Liver (tissue), 9 donors: ENCODE results near the gene CPNE5. TPM values are rescaled to one million over a fixed set of nuclear protein-coding genes. Genes with fewer than 3 reads are reported as not detected.

Experiments used
- DNase-seq: peaks from one replicate; pipeline ENCODE4 v3.0.0-alpha.2; 2017; ENCODE audit warnings: low spot score
- H3K27ac ChIP-seq, 2 donors: one replicate each; pipeline ENCODE4 v1.7.0; 2013; ENCODE audit warnings: inconsistent platforms in 2 of 2, low read length in 2 of 2, control low read depth in 1 of 2, low read depth in 1 of 2, mild to moderate bottlenecking in 1 of 2
- H3K27me3 ChIP-seq, 4 donors: one replicate each; pipeline versions ENCODE4 v1.6.1 to v1.7.0; 2013; ENCODE audit warnings: low read length in 3 of 4, inconsistent platforms in 1 of 4, mild to moderate bottlenecking in 1 of 4, moderate library complexity in 1 of 4; ENCODE audit not compliant: control insufficient read depth in 4 of 4, insufficient read depth in 4 of 4
- H3K36me3 ChIP-seq, 4 donors: one replicate each; pipeline versions ENCODE4 v1.6.1 to v1.7.0; 2013; ENCODE audit warnings: low read length in 3 of 4, mild to moderate bottlenecking in 3 of 4, low read depth in 1 of 4, moderate library complexity in 1 of 4; ENCODE audit not compliant: control insufficient read depth in 4 of 4, insufficient read depth in 3 of 4
- H3K4me1 ChIP-seq, 4 donors: one replicate each; pipeline versions ENCODE4 v1.6.1 to v1.7.0; 2013; ENCODE audit warnings: low read length in 3 of 4, mild to moderate bottlenecking in 3 of 4, moderate library complexity in 1 of 4; ENCODE audit not compliant: control insufficient read depth in 4 of 4, insufficient read depth in 4 of 4
- H3K4me3 ChIP-seq, 3 donors: one replicate each; pipeline versions ENCODE4 v1.6.1 to v1.7.0; 2013; ENCODE audit warnings: low read length in 3 of 3, control low read depth in 1 of 3, low read depth in 1 of 3, mild to moderate bottlenecking in 1 of 3
- H3K9ac ChIP-seq, 2 donors: one replicate each; pipeline ENCODE4 v1.7.0; 2013; ENCODE audit warnings: low read length in 2 of 2, mild to moderate bottlenecking in 2 of 2, moderate library complexity in 2 of 2, control low read depth in 1 of 2, low read depth in 1 of 2
- H3K9me3 ChIP-seq, 4 donors: one replicate each; pipeline versions ENCODE4 v1.6.1 to v1.7.0; 2013; ENCODE audit warnings: low read length in 3 of 4; ENCODE audit not compliant: control insufficient read depth in 4 of 4
- EGR1 ChIP-seq, 2 donors: IDR thresholded peaks; 2 replicates each; pipeline ENCODE4 v1.6.1; 2016 to 2018; ENCODE audit warnings: antibody characterized with exemption in 2 of 2, low read depth in 2 of 2
- FOXA1 ChIP-seq: IDR thresholded peaks from 2 replicates; pipeline ENCODE4 v1.6.1; 2016; ENCODE audit warnings: antibody characterized with exemption
- FOXA2 ChIP-seq: IDR thresholded peaks from 2 replicates; pipeline ENCODE4 v1.6.1; 2016; ENCODE audit warnings: antibody characterized with exemption
- GABPA ChIP-seq, 2 donors: IDR thresholded peaks in 1 of 2; conservative IDR thresholded peaks in 1 of 2; 2 replicates each; pipeline ENCODE4 v1.6.1; 2016; ENCODE audit warnings: antibody characterized with exemption in 2 of 2, mild to moderate bottlenecking in 1 of 2, moderate library complexity in 1 of 2
- HNF4A ChIP-seq, 2 donors: conservative IDR thresholded peaks; 2 replicates each; pipeline ENCODE4 v1.6.1; 2016; ENCODE audit warnings: antibody characterized with exemption in 2 of 2, mild to moderate bottlenecking in 2 of 2
- HNF4G ChIP-seq: IDR thresholded peaks from 2 replicates; pipeline ENCODE4 v1.6.1; 2016; ENCODE audit warnings: antibody characterized with exemption
- JUND ChIP-seq, 2 donors: IDR thresholded peaks; 2 replicates each; pipeline ENCODE4 v1.6.1; 2016; ENCODE audit warnings: antibody characterized with exemption in 2 of 2
- NR2F2 ChIP-seq: IDR thresholded peaks from 2 replicates; pipeline ENCODE4 v1.6.1; 2016; ENCODE audit warnings: antibody characterized with exemption
- RAD21 ChIP-seq, 2 donors: IDR thresholded peaks; 2 replicates each; pipeline ENCODE4 v1.6.1; 2016; ENCODE audit warnings: antibody characterized with exemption in 2 of 2, mild to moderate bottlenecking in 2 of 2
- RXRA ChIP-seq, 2 donors: IDR thresholded peaks; 2 replicates each; pipeline ENCODE4 v1.6.1; 2017 to 2018; ENCODE audit warnings: antibody characterized with exemption in 2 of 2, mild to moderate bottlenecking in 1 of 2
- SP1 ChIP-seq: IDR thresholded peaks from 2 replicates; pipeline ENCODE4 v1.6.1; 2018; ENCODE audit warnings: antibody characterized with exemption, mild to moderate bottlenecking
- TAF1 ChIP-seq: conservative IDR thresholded peaks from 2 replicates; pipeline ENCODE4 v1.6.1; 2016; ENCODE audit warnings: antibody characterized with exemption, mild to moderate bottlenecking
- YY1 ChIP-seq: IDR thresholded peaks from 2 replicates; pipeline ENCODE4 v1.6.1; 2016; ENCODE audit warnings: antibody characterized with exemption, mild to moderate bottlenecking
- WGBS: extraction: QIAGEN DNeasy Blood & Tissue Kit; methylation state at CpG from one replicate; pipeline ENCODE4 v1.1.7; 2013; 5-methylcytosine and 5-hydroxymethylcytosine counted together
- polyA plus RNA-seq, 2 donors: library from polyadenylated mRNA; stranded (reverse) in 1 of 2; unstranded in 1 of 2; fragments of 200-250 nt in 1 of 2; fragments of >200 nt in 1 of 2; fragmentation: Nextera tagmentation in 1 of 2; extraction: Ambion mirVana in 1 of 2; gene quantifications; one replicate each; pipeline versions ENCODE4 v1.2.1 to v1.2.3, GENCODE V29; 2013 to 2015
- total RNA-seq, 2 donors: library from RNA; depleted of rRNA; stranded (reverse); fragments of >200 nt; gene quantifications; one replicate each; pipeline ENCODE4 v1.2.3, GENCODE V29; 2014
- TF ChIP-seq, protein P1 (sequence below): IDR thresholded peaks from 2 replicates; pipeline ENCODE4 v1.6.1; 2016; ENCODE audit warnings: antibody characterized with exemption
- TF ChIP-seq, protein P2 (sequence below): IDR thresholded peaks from 2 replicates; pipeline ENCODE4 v1.6.1; 2016; ENCODE audit warnings: antibody characterized with exemption
- TF ChIP-seq, protein P3 (sequence below): fragments of 150-350 bp; IDR thresholded peaks from 2 replicates; pipeline ENCODE4 v1.5.1; 2017; ENCODE audit warnings: improper control_type of control experiment, low read depth, low read length; ENCODE audit not compliant: missing input control
- TF ChIP-seq, protein P4 (sequence below): IDR thresholded peaks from 2 replicates; pipeline ENCODE4 v1.6.1; 2016; ENCODE audit warnings: antibody characterized with exemption, mild to moderate bottlenecking
- TF ChIP-seq, protein P5 (sequence below): IDR thresholded peaks from 2 replicates; pipeline ENCODE4 v1.6.1; 2016; ENCODE audit warnings: antibody characterized with exemption
- donor health status: healthy.
- donor health status: healthy.
- donor health status: healthy.
- donor health status: healthy.
- donor health status: healthy.

Gene CPNE5
- total and polyA plus RNA-seq, 4 donors = 0.24 to 1.1 (median 0.44) TPM

DNA sequence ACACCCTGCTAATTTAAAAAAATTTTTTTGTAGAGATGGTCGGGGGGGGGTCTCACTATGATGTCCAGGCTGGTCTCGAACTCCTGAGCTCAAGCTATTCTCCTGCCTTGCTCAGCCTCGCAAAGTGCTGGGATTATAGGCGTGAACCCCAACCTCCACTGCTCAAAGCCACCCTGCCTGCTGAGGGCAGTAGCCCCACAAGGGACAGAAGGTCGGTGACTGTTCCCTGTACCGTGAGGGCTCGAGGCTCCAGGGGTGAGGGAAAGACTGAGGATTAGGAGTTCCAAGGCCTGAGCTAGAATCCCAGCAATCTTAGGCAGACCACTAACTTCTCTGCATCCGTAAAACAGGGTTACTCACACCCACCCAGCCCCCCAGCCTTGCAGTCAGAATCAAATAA is 51.1 kb downstream of the CPNE5 start:
- Histone ChIP-seq H3K27ac (no peak overlapping the region), H3K4me1 (no peaks in the 10 kb centered on the region), H3K9me3 (no peaks in the 10 kb centered on the region), H3K9ac (no peak overlapping the region), H3K27me3 (no peaks in the 10 kb centered on the region), H3K36me3 (no peaks in the 10 kb centered on the region), H3K4me3 (no peak overlapping the region)
- no peak for TF ChIP-seq RAD21 (IDR thresholded peaks at IDR 0.05)
- no peak for TF ChIP-seq SP1
- TF ChIP-seq, protein P1, sequence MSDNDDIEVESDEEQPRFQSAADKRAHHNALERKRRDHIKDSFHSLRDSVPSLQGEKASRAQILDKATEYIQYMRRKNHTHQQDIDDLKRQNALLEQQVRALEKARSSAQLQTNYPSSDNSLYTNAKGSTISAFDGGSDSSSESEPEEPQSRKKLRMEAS = no peak
- TF ChIP-seq, protein P2, sequence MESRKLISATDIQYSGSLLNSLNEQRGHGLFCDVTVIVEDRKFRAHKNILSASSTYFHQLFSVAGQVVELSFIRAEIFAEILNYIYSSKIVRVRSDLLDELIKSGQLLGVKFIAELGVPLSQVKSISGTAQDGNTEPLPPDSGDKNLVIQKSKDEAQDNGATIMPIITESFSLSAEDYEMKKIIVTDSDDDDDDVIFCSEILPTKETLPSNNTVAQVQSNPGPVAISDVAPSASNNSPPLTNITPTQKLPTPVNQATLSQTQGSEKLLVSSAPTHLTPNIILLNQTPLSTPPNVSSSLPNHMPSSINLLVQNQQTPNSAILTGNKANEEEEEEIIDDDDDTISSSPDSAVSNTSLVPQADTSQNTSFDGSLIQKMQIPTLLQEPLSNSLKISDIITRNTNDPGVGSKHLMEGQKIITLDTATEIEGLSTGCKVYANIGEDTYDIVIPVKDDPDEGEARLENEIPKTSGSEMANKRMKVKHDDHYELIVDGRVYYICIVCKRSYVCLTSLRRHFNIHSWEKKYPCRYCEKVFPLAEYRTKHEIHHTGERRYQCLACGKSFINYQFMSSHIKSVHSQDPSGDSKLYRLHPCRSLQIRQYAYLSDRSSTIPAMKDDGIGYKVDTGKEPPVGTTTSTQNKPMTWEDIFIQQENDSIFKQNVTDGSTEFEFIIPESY = no peak
- no peak for TF ChIP-seq YY1
- no peak for TF ChIP-seq EGR1 (IDR thresholded peaks at IDR 0.05; ENCODE audit: low read depth in 2 of 2)
- TF ChIP-seq, protein P3, sequence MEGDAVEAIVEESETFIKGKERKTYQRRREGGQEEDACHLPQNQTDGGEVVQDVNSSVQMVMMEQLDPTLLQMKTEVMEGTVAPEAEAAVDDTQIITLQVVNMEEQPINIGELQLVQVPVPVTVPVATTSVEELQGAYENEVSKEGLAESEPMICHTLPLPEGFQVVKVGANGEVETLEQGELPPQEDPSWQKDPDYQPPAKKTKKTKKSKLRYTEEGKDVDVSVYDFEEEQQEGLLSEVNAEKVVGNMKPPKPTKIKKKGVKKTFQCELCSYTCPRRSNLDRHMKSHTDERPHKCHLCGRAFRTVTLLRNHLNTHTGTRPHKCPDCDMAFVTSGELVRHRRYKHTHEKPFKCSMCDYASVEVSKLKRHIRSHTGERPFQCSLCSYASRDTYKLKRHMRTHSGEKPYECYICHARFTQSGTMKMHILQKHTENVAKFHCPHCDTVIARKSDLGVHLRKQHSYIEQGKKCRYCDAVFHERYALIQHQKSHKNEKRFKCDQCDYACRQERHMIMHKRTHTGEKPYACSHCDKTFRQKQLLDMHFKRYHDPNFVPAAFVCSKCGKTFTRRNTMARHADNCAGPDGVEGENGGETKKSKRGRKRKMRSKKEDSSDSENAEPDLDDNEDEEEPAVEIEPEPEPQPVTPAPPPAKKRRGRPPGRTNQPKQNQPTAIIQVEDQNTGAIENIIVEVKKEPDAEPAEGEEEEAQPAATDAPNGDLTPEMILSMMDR = no peak
- TF ChIP-seq, protein P4, sequence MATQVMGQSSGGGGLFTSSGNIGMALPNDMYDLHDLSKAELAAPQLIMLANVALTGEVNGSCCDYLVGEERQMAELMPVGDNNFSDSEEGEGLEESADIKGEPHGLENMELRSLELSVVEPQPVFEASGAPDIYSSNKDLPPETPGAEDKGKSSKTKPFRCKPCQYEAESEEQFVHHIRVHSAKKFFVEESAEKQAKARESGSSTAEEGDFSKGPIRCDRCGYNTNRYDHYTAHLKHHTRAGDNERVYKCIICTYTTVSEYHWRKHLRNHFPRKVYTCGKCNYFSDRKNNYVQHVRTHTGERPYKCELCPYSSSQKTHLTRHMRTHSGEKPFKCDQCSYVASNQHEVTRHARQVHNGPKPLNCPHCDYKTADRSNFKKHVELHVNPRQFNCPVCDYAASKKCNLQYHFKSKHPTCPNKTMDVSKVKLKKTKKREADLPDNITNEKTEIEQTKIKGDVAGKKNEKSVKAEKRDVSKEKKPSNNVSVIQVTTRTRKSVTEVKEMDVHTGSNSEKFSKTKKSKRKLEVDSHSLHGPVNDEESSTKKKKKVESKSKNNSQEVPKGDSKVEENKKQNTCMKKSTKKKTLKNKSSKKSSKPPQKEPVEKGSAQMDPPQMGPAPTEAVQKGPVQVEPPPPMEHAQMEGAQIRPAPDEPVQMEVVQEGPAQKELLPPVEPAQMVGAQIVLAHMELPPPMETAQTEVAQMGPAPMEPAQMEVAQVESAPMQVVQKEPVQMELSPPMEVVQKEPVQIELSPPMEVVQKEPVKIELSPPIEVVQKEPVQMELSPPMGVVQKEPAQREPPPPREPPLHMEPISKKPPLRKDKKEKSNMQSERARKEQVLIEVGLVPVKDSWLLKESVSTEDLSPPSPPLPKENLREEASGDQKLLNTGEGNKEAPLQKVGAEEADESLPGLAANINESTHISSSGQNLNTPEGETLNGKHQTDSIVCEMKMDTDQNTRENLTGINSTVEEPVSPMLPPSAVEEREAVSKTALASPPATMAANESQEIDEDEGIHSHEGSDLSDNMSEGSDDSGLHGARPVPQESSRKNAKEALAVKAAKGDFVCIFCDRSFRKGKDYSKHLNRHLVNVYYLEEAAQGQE = no peak
- DNase-seq = no peak
- WGBS = 84% methylated on average over 8 of the region's 8 CpGs

DNA sequence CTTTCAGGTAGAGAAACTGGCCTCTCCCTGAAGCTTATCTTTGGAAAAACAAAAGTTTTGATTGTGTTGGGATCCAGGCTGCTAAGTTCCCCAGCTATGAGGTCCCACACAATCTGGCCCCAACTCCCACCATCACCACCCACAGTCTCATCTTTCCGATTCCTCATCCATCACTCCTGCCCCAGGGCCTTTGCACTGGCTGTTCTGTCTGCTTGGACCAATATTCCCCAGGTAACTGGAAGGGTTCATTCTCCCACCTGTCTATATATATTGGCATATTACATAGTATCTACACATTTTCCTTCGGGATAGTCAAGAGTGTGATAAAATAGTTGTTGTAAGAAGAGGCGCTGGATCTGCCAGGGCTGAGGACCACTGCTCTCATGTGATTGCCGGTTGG is 52.0 kb downstream of the CPNE5 start:
- H3K9ac ChIP-seq = no peak overlapping the region
- no peaks in the 10 kb centered on the region for H3K36me3 ChIP-seq
- TF ChIP-seq TAF1 (no peak), JUND (IDR thresholded peaks at IDR 0.05) (no peak), HNF4A (conservative IDR thresholded peaks at IDR 0.05) (no peak), RAD21 (IDR thresholded peaks at IDR 0.05) (no peak), GABPA (IDR thresholded peaks at IDR 0.05 in 1 of 2, conservative IDR thresholded peaks at IDR 0.05 in 1 of 2) (no peak), HNF4G (no peak), SP1 (no peak), EGR1 (IDR thresholded peaks at IDR 0.05; ENCODE audit: low read depth in 2 of 2) (no peak), FOXA2 (no peak), RXRA (IDR thresholded peaks at IDR 0.05) (no peak), FOXA1 (no peak), NR2F2 (no peak)
- TF ChIP-seq, protein P3 = no peak
- TF ChIP-seq, protein P5, sequence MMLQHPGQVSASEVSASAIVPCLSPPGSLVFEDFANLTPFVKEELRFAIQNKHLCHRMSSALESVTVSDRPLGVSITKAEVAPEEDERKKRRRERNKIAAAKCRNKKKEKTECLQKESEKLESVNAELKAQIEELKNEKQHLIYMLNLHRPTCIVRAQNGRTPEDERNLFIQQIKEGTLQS = no peak
- TF ChIP-seq, protein P1 = no peak
- TF ChIP-seq, protein P2 = no peak
- H3K9me3 ChIP-seq = no peaks in the 10 kb centered on the region
- no peaks in the 10 kb centered on the region for H3K27me3 ChIP-seq
- no peak overlapping the region for H3K27ac ChIP-seq
- 94% methylated on average over 4 of the region's 4 CpGs for WGBS
- no peaks in the 10 kb centered on the region for H3K4me1 ChIP-seq
- DNase-seq = no peak
- no peak overlapping the region for H3K4me3 ChIP-seq
